Measurements from ENCODE around the gene ARAP1.

Gene ARAP1

DNA sequence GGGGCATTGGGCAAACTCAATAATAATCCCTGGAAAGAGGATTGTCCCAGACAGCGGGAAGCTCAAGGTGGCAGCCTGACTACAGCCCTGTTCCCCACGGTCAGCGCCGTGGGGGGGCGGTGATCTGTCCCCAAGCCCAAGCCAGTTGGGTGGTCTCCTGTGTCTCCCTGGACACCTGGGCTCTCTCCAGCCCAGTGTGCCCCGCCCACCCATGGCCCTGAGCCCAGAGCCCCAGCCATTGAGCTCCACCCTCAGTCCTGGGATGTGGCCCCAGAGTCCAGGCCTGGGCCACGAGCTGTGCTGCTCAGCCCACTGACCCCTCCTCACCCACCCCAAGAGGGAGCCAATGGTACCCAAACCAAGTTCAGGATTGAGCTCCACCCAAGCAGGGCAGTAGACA is 50.1 kb downstream of the ARAP1 start:
- DNase-seq, result no peak

DNA sequence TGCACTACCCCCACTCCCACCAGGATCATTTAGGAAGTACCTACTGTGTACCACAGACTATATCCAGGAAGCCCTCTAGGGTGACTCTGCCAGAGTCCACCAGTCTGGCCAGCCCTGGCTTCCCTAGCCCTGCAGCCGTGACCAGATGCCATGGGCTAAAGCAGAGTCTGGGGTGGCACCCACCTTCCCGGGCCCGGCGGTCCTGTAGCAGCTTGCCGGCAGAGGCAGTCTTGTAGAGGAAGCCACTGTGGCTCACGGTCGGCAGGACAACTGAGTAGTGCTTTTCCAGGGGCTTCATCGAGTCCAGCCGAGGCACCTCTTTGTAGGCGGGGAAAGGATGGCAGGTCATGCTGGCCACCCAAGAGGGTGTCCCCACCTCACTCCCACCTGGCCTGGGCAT is 50.7 kb downstream of the ARAP1 start:
- DNase-seq, result no peak

DNA sequence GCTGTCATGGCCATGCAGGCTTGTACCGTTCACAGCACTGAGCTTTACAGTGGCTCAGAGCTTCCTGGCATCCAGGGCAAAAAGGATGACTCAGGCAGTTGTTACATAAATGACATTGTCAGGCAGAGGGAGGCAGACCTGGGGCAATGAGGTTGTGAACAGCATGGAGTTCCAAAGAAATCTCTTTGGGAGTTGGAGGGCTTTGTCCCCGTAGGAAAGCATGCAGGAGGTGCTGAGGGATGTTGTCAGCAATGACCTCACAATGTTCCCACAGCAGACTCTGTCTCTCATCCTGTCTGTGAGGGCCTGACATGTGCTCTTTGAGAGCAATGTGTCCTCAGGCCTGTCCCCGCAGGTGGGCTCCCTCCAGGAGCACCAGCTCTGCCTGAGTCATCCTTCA is 52.1 kb downstream of the ARAP1 start:
- no peak for DNase-seq

DNA sequence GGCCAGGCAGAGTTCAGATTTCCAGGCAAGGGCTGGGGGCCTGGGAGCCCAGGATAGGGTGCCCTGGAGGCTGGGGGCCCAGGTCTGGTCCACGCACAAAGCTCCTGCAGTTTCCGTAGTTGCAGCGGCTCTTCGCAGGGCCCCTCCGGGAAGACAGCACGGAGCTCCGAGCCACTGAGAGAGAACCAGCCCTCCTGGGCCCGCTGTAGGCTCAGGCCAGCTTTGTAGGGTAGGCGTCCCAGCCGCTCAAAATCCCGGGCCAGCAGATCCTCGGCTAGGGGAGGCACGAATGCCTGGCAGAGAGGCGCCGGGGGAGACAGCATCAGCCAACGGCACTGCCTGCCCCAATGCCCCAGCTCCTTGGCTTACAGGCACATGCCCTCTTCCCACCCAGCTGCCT is 54.4 kb downstream of the ARAP1 start:
- no peak for DNase-seq

DNA sequence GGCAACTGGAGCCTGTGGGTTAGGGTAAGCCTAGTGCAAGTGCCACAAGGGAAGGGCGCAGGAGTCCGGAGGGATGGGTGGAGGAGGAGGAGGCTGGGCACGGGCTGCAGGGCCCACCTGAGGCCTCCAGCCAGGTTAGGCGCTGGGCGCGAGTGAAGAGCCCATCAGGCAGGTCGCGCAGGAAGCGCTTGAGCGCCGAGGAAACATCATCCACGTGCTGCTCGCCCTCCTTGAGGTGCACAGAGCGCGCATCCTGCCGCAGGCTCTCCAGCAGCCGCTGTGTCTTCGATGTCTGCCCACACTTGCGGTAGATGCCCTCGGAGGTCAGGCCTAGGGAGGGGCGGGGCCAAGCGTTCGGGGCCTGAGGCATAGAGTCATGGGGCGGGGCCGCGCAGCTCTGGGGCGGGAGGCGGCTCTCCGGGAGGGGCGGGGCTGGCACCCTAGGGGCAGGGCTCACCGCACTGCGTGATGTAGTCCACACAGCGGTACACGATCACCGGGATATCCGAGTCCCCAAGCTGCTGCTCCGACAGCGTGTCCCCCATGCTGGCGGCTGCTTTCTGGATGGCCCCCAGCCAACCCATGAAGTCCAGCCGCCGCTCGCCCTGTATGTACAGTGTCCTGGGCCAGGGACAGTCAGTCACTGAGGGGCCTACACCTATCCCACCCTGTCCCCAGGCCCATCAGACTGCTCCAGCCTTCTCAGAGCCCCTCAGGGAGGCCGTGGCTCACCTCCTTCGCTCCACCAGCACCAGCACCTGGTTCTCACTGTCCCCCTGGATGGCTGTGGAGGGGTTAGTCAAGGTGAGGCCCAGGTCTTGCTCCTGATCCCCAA is 55.1 kb downstream of the ARAP1 start:
- no peak for DNase-seq

GRCh38 chr11:72695354-72695753 is 56.9 kb downstream of the ARAP1 start:
- no peak for DNase-seq

DNA sequence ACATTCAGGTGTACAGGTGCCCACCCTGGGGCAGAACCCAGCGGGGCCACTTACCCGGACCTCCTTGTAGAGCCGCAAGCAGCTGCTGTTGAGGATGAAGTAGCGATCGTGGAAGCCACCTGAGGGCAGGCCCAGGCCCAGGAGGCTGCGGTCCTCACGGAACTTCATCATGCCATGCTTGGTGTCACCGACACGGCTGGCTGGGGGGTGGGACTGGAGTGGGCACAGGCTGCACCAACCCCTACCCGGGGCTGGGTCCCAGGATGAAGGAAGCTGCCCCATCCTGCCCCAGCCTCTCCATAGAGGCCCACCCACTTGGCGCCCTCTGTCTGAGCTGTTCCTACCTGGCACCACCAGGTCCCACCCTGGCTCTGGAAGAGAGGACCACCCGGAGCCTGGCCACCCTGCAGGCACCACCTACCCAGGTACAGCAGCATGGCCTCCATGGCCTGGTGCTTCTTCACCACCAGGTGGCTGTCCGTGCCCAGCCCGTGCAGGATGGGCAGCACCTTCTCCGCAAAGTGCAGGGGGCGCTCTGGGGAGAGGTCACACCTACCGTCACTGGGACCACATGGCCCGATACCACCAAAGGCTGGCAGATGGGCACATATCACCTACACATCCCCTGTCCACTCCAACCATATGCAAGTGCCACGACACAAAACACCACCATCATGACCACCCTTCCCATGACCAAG is 58.8 kb downstream of the ARAP1 start:
- DNase-seq, result no peak

DNA sequence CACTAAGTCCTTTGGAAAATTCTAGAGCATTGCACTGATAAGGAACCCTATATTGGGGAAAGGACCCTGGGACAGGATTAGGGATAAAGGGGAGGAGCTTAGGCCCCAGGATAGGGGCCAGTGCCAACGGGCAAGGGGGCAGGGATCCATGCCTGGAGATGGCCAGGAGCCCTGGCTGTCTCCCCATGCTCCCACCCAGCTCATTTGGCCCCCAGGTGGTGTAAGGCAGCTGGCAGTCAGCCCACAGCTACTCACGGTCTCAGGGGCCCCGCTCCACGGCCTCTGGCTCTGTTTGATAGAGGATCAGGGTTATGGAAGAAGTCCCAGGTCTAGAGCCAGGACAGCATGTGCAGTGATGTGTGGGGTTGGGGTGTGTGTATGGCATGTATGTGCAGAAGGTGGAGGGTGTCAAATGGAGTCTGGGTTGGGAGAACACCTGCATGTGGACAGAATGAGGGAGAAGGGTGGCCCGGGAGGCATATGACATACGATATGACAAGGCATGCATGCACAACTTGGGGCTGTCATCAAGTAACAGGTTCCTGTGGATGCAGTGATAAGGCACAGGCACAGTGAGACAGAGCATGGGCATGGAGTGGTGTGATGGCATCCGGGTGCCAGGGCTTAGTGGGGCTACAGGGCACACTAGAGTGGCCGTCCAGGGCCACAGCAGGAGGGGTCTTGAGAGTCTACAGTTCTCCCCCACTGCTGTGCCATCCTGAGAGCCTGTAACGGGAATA is 59.5 kb downstream of the ARAP1 start:
- DNase-seq, result no peak

- DNase-seq, result no peak
Observed at GRCh38 chr11:72690166-72690565, 62.0 kb downstream of the ARAP1 start.

DNA sequence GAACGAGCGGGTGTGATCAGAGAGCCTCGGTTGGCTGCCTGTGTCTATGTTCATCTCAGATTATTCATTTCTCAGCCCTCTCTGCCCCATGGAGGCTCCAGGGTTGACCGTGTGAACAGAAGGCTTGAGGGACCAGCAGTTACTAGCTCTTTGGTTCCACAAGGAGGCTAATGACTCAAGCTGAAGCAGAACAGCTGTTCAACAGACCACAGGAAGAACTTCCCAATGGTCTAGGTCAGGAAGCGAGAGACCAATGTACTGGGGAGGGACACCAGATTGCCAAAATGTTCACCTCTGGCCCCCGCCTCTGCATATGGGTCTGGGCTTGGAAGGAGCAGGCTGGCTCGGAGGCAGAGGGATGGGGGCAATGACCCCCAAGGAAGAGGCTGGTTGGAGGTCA is 63.3 kb downstream of the ARAP1 start:
- DNase-seq, result no peak

DNA sequence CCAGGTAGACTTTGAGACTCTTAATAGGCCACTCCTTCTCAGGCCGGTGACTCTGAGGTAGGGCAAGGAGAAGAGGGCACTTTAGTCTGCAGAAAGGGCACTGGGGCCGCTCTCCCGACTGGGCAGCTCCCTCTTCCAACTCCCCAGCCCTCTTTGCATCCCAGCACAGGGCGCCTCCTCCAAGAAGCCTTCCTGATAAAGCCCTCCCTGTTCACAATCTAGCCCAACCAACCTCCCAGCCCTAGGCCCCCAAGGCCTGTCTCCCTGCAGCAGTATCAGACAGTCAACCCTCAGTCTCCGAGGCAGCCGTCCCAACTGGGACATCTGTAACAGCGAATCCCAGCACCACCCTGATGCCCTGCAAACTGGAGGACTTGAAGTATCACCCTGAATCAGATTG is 63.7 kb downstream of the ARAP1 start:
- no peak for DNase-seq

GRCh38 chr11:72687326-72687725 is 64.9 kb downstream of the ARAP1 start:
- no peak for DNase-seq

DNA sequence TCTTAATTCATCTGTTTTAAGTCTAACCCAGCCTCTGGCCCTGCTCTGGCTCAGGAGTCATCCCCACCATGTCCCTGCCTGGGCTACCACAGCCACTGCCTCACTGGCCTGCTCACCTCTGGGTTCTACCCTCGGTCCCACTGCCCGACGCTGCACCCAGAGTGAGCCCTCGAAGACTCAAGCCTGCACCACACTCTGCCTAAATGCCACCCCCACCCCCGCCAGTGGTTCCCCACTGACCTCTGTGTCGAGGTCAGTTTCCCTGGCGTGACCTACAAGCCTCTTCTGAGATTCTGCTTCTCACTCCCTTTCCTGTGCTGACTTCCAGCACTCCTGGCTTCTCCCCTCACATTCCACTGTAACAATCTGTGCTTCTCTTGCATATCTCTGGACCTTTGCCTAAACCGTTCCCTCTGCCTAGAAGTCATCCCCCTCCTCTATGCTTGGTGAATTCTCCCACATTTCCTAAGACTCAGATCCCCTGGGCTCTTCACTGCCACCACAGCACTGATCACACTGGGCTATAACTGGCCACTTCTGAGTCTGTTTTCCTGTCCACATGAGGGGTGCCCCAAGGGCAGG is 65.5 kb downstream of the ARAP1 start:
- no peak for DNase-seq

DNA sequence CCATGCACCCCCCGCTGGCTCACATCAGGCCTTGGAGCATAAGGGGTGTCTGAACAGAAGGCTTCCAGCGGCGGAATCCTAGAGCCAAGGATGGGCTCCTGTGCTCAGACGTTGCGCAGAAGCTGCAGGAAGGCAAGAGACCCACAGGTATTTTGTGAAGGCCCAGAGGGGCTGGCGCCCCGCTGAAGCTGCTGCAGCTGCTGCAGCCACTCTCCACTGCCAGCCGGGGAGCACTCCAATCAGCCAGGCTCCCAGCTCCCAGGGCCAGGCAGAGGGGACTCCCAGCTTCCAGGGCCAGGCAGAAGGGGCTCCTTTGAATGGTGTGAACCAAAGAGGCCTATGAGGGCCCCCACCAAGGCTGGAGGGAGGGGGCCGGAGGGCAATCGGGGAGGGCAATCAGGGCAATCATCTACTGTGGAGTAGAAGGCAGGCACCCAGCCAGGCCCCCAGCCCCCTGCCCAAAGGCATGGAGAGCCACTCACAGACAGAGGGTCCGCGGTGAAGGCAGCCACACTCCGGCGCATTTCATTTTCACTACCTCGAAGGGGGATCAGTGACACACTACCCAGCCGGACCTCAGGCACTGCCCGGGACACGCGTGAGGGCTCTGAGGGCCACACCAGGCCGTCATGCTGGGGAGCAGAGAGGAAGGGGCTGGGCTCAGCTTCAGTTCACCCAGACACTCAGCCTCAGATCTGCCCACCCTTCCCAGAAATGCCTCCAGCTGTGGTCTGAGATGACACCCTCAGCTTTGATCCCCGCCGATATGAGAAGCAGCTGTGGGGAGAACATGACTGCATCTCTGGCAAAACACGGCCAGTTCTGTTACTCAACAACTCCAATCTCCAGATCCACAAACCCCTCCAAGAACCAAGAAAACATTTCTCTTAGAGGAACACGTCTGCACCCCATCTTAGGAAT is 66.4 kb downstream of the ARAP1 start:
- no peak for DNase-seq

DNA sequence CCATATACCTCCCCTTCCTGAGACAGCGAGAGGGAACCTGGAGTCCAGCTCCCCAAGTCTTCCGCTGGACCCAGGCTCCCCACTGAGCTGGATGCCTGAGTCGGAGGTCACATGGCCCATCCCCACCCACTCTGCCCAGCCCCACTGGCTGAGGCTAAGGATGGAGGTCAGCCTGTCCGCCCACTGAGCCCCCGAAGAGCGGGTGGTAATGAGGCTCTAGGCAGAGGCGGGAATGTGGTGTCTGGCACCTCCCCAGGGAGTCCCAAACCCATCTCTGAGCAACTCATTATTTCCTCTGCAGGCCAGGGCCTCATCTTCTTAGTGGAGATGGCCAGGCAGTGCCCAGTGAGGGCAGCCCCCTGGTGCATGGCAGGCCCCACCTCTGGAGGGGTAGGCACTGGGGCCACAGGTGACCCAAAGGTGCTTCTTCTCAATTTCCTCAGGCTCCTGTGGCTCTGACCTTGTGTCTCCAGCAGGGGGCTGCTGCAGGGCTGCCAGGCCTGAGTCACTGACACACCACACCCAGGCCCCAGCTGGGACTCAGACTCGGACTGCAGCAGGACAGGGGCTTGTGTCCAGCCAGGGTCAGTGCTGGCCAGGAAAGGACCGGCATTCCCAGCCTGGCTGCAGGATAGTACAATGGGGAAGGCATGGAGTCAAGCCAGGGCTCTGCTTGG is 67.8 kb downstream of the ARAP1 start:
- DNase-seq, result peak; percentile 38 to 42

DNA sequence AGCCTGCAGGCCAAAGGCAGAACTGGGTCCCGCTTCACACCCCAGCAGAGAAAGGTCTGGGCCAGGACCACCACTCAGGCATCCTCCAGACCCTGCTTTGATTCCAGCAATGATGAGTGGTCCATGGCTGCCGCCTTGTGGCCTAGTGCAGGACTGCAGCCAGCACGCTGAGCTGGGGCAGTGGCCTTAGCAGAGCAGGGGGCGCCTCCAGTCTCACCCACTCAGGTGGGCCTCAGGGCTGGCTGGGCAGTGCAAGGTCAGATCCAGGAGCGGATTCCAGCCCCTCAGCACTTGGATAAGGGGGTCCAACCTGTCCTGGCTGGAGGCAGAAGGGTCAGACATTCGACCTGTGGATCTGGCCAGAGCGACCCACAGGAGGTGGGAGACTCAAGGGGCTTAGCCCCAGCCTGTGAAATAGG is 68.4 kb downstream of the ARAP1 start:
- peak; percentile 56 to 57 for DNase-seq

- no peak for DNase-seq
Observed at GRCh38 chr11:72682858-72683243, 69.4 kb downstream of the ARAP1 start.

GRCh38 chr11:72682238-72682857 is 69.9 kb downstream of the ARAP1 start:
- DNase-seq, result no peak

GRCh38 chr11:72681226-72682153 is 70.7 kb downstream of the ARAP1 start:
- DNase-seq, result no peak

DNA sequence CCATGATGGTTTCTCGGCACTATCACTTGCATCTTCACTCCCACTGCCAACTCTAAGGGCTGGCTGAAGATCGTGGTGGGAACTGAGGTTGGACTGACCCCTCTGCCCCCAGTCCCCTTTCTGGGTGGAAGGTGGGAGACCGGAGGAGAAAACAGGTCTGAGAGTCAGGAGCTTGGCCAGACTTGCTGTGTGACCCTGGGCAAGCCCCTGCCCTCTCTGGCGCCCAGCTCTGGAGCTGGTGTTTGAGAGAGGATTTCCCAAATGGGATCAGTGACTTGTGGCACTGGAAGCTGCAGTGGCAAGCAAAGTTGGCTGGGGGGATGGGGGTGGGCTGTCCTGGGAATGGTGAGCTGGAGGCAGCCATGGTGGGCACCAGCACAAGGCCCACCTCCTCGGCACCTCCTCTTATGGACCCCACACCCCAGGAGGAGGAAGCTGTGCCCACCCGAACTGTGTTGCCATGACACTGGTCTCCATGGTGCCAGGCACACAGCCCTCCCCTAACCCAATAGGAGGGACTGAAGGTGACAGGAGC is 71.5 kb downstream of the ARAP1 start:
- no peak for DNase-seq
